Uterus (tissue), 4 donors: ENCODE data around the gene SLC38A11. TPM values are rescaled to one million over a fixed set of nuclear protein-coding genes. Genes with fewer than 3 reads are reported as not detected.
"Not testable (repeated sequence)": the region's sequence is repeated elsewhere in the genome, so short reads cannot be mapped to it uniquely, and the experiment has no call there.

Experiments used
- DNase-seq, 2 donors: peaks; one replicate each; pipeline ENCODE4 v3.0.0-alpha.2; 2019 to 2020
- H3K27ac ChIP-seq, 2 donors: fragments of 200-600 bp; sonication (generic); 1 replicate in 1 of 2; 2 replicates in 1 of 2; pipeline ENCODE4 v1.5.1; 2016 to 2018
- H3K27me3 ChIP-seq, 2 donors: fragments of 200-600 bp; sonication (generic); one replicate each; pipeline ENCODE4 v1.5.1; 2018 to 2019; ENCODE audit warnings: control low read depth in 1 of 2
- H3K36me3 ChIP-seq, 2 donors: fragments of 200-600 bp; sonication (generic); one replicate each; pipeline ENCODE4 v1.5.1; 2019; ENCODE audit warnings: control low read depth in 1 of 2
- H3K4me1 ChIP-seq, 2 donors: fragments of 200-600 bp; sonication (generic); one replicate each; pipeline ENCODE4 v1.5.1; 2018 to 2019; ENCODE audit warnings: control low read depth in 1 of 2
- H3K4me3 ChIP-seq, 2 donors: fragments of 200-600 bp; sonication (generic); 1 replicate in 1 of 2; 2 replicates in 1 of 2; pipeline ENCODE4 v1.5.1; 2018 to 2019; ENCODE audit warnings: mild to moderate bottlenecking in 1 of 2
- H3K9me3 ChIP-seq, 2 donors: fragments of 200-600 bp; sonication (generic); one replicate each; pipeline ENCODE4 v1.5.1; 2019; ENCODE audit warnings: control low read depth in 1 of 2
- CTCF ChIP-seq, 4 experiments: fragments of 200-600 bp in 2 of 4; fragments of 450-650 bp in 2 of 4; sonication (generic) in 2 of 4; IDR thresholded peaks; one replicate each; pipeline ENCODE4 v1.5.1; 2016 to 2019; ENCODE audit warnings: antibody characterized with exemption in 4 of 4, mild to moderate bottlenecking in 2 of 4, moderate library complexity in 1 of 4
- POLR2A ChIP-seq, 2 donors: fragments of 450-650 bp; IDR thresholded peaks; one replicate each; pipeline ENCODE4 v1.6.1; 2016; ENCODE audit warnings: antibody characterized with exemption in 2 of 2, mild to moderate bottlenecking in 1 of 2, moderate library complexity in 1 of 2
- intact Hi-C: fragments of 100-400 bp; cut with DNase I; formaldehyde crosslinking; loops from one replicate; pipeline ENCODE4 v1.15.1; 2023; ENCODE audit warnings: low total_unique reads
- total RNA-seq, 4 donors: library from RNA; depleted of rRNA in 3 of 4; stranded (reverse); fragments of >200 nt in 3 of 4; gene quantifications; one replicate each; pipeline versions ENCODE4 v1.1.0 to v1.2.4, GENCODE V29; 2014 to 2023
- donor health status: DM: yes; HTN: yes; CAD: no.

Gene SLC38A11
- total RNA-seq, 4 donors from 2014 or later, result under 0.01 to 3.2 (median 1.3) TPM

GRCh38 chr2:164868563-164869419 is 86.5 kb downstream of the SLC38A11 start:
- intact Hi-C loops, result no loop called here
- Histone ChIP-seq H3K4me1 (no peaks in the 10 kb centered on the region), H3K36me3 (no peaks in the 10 kb centered on the region), H3K9me3 (no peaks in the 10 kb centered on the region), H3K27me3 (no peaks in the 10 kb centered on the region), H3K27ac (no peak overlapping the region), H3K4me3 (no peak overlapping the region)
- TF ChIP-seq POLR2A (IDR thresholded peaks at IDR 0.05) (no peak), CTCF (IDR thresholded peaks at IDR 0.05) (no peak)
- no peak for DNase-seq

DNA sequence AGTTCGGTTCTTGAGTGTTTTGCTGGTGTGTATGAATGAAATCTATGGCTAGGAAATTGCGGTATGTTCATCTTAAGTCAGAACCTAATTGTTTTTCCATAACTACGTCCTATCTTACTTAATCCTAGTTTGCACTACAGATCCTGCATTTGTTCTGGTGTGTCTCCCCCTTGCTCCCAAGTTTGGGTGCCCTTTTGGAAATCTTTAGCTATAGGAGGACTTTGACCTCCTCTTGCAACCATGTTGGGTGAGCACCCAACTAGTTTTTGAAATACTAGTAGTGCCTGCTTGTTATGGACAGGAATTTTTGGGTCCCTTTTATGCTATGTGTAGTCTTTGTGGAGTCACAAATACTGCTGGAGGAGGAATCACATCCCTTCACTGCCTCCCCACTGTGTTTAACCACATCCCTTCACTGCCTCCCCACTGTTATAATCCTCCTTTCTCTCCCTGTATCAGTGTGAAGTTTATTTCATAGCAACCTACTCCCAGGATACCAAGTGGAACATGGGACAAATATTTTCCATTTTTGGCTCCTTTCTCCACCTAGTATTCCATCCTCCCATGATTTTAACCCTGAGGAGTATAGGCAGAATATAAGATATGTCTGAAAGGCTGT is 87.4 kb downstream of the SLC38A11 start:
- intact Hi-C loops, result no loop called here
- no peaks in the 10 kb centered on the region for H3K27me3 ChIP-seq
- no peaks in the 10 kb centered on the region for H3K9me3 ChIP-seq
- no peak for DNase-seq
- TF ChIP-seq CTCF (IDR thresholded peaks at IDR 0.05) (no peak), POLR2A (IDR thresholded peaks at IDR 0.05) (no peak)
- no peak overlapping the region for H3K4me3 ChIP-seq
- H3K36me3 ChIP-seq, result no peaks in the 10 kb centered on the region
- H3K27ac ChIP-seq, result no peak overlapping the region
- H3K4me1 ChIP-seq, result no peaks in the 10 kb centered on the region

- DNase-seq, H3K4me1 ChIP-seq, intact Hi-C loops, H3K36me3 ChIP-seq, H3K4me3 ChIP-seq, H3K27ac ChIP-seq, H3K27me3 ChIP-seq, H3K9me3 ChIP-seq: not testable (repeated sequence)
Measured at GRCh38 chr2:164866381-164866780, 88.9 kb downstream of the SLC38A11 start.

GRCh38 chr2:164860694-164861042 is 94.7 kb downstream of the SLC38A11 start:
- H3K4me1 ChIP-seq, result no peaks in the 10 kb centered on the region
- H3K36me3 ChIP-seq, result no peaks in the 10 kb centered on the region
- TF ChIP-seq CTCF (IDR thresholded peaks at IDR 0.05), result no peak
- TF ChIP-seq POLR2A (IDR thresholded peaks at IDR 0.05), result no peak
- H3K4me3 ChIP-seq, result no peak overlapping the region
- intact Hi-C loops, result no loop called here
- H3K27ac ChIP-seq, result no peak overlapping the region
- no peaks in the 10 kb centered on the region for H3K9me3 ChIP-seq
- H3K27me3 ChIP-seq, result no peaks in the 10 kb centered on the region
- DNase-seq, result no peak

- H3K4me3 ChIP-seq, H3K4me1 ChIP-seq, H3K27ac ChIP-seq, H3K36me3 ChIP-seq, intact Hi-C loops, H3K9me3 ChIP-seq, H3K27me3 ChIP-seq, DNase-seq: not testable (repeated sequence)
Measured at GRCh38 chr2:164859906-164860693, 95.2 kb downstream of the SLC38A11 start.
